ENCODE measurements around the gene SARS1. TPM values are rescaled to one million over a fixed set of nuclear protein-coding genes. Genes with fewer than 3 reads are reported as not detected.
"Not testable (repeated sequence)": the region's sequence is repeated elsewhere in the genome, so short reads cannot be mapped to it uniquely, and the experiment has no call there.

The SARS1 gene
- total RNA-seq, 1 donor from 2014 or later: 113 TPM

GRCh38 chr1:109275706-109276345 is 62.1 kb downstream of the SARS1 start:
- no peak for DNase-seq (ENCODE audit: low spot score)

- peak; percentile 77 for DNase-seq (ENCODE audit: low spot score)
These were observed 63.9 kb downstream of the SARS1 start for GRCh38 chr1:109277434-109278204.

GRCh38 chr1:109279615-109280278 is 66.0 kb downstream of the SARS1 start:
- no peak for DNase-seq (ENCODE audit: low spot score)

- DNase-seq (ENCODE audit: low spot score): no peak
These were observed 67.1 kb downstream of the SARS1 start for GRCh38 chr1:109280862-109281261.

- no peak for DNase-seq (ENCODE audit: low spot score)
These were observed 68.2 kb downstream of the SARS1 start for GRCh38 chr1:109281680-109282496.

- DNase-seq (ENCODE audit: low spot score): no peak
These were observed 68.8 kb downstream of the SARS1 start for GRCh38 chr1:109282497-109282951.

GRCh38 chr1:109282952-109283747 is 69.4 kb downstream of the SARS1 start, which contains the start of gene PSRC1:
Gene PSRC1 (minus strand): TSS chr1:109283145.
- DNase-seq (ENCODE audit: low spot score): peak; percentile 96

- DNase-seq (ENCODE audit: low spot score): no peak
These were observed 70.3 kb downstream of the SARS1 start for GRCh38 chr1:109283748-109284600.

GRCh38 chr1:109286762-109287161 is 73.0 kb downstream of the SARS1 start:
- DNase-seq (ENCODE audit: low spot score): not testable (repeated sequence)

Other genes with a start within 250 kb of the SARS1 start
- gene WDR47, start 171.8 kb upstream of the SARS1 start, total RNA-seq: 19.1 TPM
- gene TAF13, start 137.9 kb upstream of the SARS1 start, total RNA-seq: 41.3 TPM
- gene TMEM167B, start 123.2 kb upstream of the SARS1 start, total RNA-seq: 50.1 TPM
- 127 TPM for gene ELAPOR1, start 99.8 kb upstream of the SARS1 start, total RNA-seq
- 20.9 TPM for gene CELSR2, start 35.6 kb downstream of the SARS1 start, total RNA-seq
- 7.4 TPM for gene PSRC1, start 69.2 kb downstream of the SARS1 start, total RNA-seq
- gene MYBPHL, start 93.1 kb downstream of the SARS1 start, total RNA-seq: 0.20 TPM
- 96.7 TPM for gene SORT1, start 184.0 kb downstream of the SARS1 start, total RNA-seq
- 58.5 TPM for gene PSMA5, start 212.5 kb downstream of the SARS1 start, total RNA-seq